Ramos (cell line): Measurements from ENCODE around the gene DNAJC7.

Experiments
- in situ Hi-C: fragments of 300-500 bp; cut with MboI; formaldehyde crosslinking; loops from one replicate; pipeline ENCODE4 v1.14.3; 2022; ENCODE audit warnings: low sequenced_read_pairs; ENCODE audit not compliant: unreplicated experiment

DNAJC7 gene

GRCh38 chr17:42041619-42042018 is 24.4 kb upstream of the DNAJC7 start:
- in situ Hi-C loops: no loop called here

- in situ Hi-C loops: no loop called here
These were observed 23.6 kb upstream of the DNAJC7 start for GRCh38 chr17:42040818-42041217.

- in situ Hi-C loops: no loop called here
These were observed 22.8 kb upstream of the DNAJC7 start for GRCh38 chr17:42039794-42040763.

- in situ Hi-C loops: no loop called here
These were observed 21.2 kb upstream of the DNAJC7 start for GRCh38 chr17:42038221-42038973.

GRCh38 chr17:42034059-42034458 is 16.8 kb upstream of the DNAJC7 start:
- in situ Hi-C loops: no loop called here

GRCh38 chr17:42031584-42031983 is 14.3 kb upstream of the DNAJC7 start:
- in situ Hi-C loops: no loop called here

GRCh38 chr17:42028791-42029127 is 11.5 kb upstream of the DNAJC7 start:
- in situ Hi-C loops: loop anchor here (10.0 kb wide), 1 partner anchor 496 kb away; no protein-coding TSS in a partner anchor

- in situ Hi-C loops: loop anchor here (10.0 kb wide), 1 partner anchor 497 kb away; no protein-coding TSS in a partner anchor
These were observed 10.9 kb upstream of the DNAJC7 start for GRCh38 chr17:42027961-42028790.

- in situ Hi-C loops: loop anchor here (10.0 kb wide), 1 partner anchor 497 kb away; no protein-coding TSS in a partner anchor
These were observed 10.3 kb upstream of the DNAJC7 start for GRCh38 chr17:42027590-42027889.

GRCh38 chr17:42026857-42027589 is 9.8 kb upstream of the DNAJC7 start:
- in situ Hi-C loops: loop anchor here (10.0 kb wide), 1 partner anchor 498 kb away; no protein-coding TSS in a partner anchor

GRCh38 chr17:42025936-42026335 is 8.7 kb upstream of the DNAJC7 start:
- in situ Hi-C loops: loop anchor here (10.0 kb wide), 1 partner anchor 499 kb away; no protein-coding TSS in a partner anchor

- in situ Hi-C loops: loop anchor here (10.0 kb wide), 1 partner anchor 500 kb away; no protein-coding TSS in a partner anchor
These were observed 7.9 kb upstream of the DNAJC7 start for GRCh38 chr17:42025191-42025579.

GRCh38 chr17:42023524-42024349 is 6.5 kb upstream of the DNAJC7 start:
- in situ Hi-C loops: loop anchor here (5.0 to 10.0 kb wide), 2 partner anchors 89 to 501 kb away; partner anchors contain the start of gene DHX58

GRCh38 chr17:42020845-42021244 is 3.6 kb upstream of the DNAJC7 start:
- in situ Hi-C loops: loop anchor here (5.0 to 10.0 kb wide), 2 partner anchors 91 to 504 kb away; partner anchors contain the start of gene DHX58

- in situ Hi-C loops: loop anchor here (5.0 to 10.0 kb wide), 2 partner anchors 93 to 505 kb away; partner anchors contain the start of gene DHX58
These were observed 2.5 kb upstream of the DNAJC7 start, which contains the start of gene NKIRAS2 for GRCh38 chr17:42019509-42020404. NKIRAS2 (plus strand) TSS chr17:42020090; CDS start chr17:42021578, 1,488 bp downstream.

- in situ Hi-C loops: no loop called here
These were observed 1.7 kb upstream of the DNAJC7 start for GRCh38 chr17:42018988-42019387.

- in situ Hi-C loops: no loop called here
These were observed 1.1 kb upstream of the DNAJC7 start for GRCh38 chr17:42018339-42018738.
